ENCODE results near the gene RALY. TPM values are rescaled to one million over a fixed set of nuclear protein-coding genes. Genes with fewer than 3 reads are reported as not detected.
"Not testable (repeated sequence)": the region's sequence is repeated elsewhere in the genome, so short reads cannot be mapped to it uniquely, and the experiment has no call there.

Gene RALY
- total RNA-seq, 1 donor from 2014 or later: 110 TPM

DNA sequence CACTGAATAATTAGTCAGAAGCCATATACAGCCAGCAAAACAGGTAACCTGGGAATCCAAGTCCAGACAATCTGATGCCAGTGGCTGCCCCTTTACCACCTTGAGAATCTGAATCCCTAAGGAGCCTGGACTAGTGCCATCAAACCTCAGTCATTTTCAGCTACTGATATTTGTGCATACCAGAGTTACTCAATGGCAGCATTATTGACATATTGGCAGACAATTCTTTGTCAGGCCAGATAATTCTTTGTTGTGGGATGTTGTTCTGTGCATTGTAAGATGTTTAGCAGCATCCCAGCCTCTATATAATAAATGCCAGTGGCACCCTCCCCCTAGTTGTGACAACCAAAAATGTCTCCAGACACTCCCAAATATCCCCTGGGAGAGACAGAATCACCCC lies 121.5 kb downstream of the RALY start:
- no peak for DNase-seq (ENCODE audit: low spot score)
- intact Hi-C loops (cut with DNase I): no loop called here

DNA sequence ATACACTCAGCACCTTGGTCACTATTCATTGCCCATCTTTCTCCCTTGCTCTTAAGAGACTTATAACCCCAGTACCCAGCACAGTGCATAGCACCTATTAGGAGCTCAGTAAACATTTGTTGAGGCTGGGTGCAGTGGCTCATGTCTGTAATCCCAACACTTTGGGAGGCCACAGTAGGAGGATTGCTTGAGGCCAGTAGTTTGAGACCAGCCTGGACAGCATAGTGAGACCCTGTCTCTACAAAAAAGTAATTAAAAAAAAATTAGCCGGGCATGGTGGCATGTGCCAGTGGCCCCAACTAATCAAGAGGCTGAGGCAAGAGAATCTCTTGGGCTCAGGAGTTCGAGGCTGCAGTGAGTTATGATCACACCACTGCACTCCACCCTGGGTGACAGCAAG lies 126.5 kb downstream of the RALY start:
- no peak for DNase-seq (ENCODE audit: low spot score)
- intact Hi-C loops (cut with DNase I): no loop called here

DNA sequence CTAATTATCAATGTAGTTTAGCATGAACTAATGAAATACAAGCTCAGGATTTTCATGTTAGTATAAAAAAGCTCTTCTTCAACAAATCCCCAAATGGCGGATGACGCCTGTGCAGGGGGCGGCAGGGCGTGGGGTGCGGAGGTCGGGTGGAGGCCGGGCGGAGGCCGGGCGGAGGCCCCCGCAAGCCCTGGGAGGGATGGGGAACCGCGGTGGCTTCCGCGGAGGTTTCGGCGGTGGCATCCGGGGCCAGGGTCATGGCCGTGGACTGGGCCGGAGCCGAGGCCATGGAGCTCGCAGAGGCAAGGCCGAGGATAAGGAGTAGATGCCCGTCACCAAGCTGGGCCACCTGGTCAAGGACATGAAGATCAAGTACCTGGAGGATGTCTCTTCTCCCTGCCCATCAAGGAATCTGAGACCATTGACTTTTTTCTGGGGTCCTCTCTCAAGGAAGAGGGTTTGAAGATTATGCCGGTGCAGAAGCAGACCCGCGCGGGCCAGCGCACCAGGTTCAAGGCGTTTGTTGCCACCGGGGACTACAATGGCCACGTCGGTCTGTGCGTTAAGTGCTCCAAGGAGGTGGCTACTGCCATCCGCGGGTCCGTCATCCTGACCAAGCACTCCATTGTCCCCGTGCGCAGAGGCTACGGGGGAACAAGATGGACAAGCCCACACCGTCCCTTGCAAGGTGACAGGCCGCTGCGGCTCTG lies 128.7 kb downstream of the RALY start:
- DNase-seq (ENCODE audit: low spot score): no peak
- intact Hi-C loops (cut with DNase I): no loop called here

DNA sequence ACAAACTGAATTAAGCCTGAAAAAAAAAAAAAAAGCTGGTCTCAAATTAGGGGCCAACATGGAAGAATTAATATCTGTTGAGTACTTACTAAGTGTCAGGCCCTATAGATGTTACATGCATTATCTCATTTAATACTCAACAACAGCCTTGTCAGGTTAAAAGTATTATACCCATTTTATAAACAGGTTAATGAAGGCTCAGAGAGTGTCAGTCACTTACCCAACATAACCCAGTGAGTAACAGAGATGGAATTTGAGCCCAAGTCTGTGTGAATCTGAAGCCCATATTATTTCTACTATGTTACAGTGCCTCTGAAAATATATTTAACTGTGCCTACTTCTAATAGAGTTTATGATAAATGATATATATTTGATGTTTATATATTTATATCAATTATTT lies 129.6 kb downstream of the RALY start:
- intact Hi-C loops (cut with DNase I): no loop called here
- DNase-seq (ENCODE audit: low spot score): no peak

DNA sequence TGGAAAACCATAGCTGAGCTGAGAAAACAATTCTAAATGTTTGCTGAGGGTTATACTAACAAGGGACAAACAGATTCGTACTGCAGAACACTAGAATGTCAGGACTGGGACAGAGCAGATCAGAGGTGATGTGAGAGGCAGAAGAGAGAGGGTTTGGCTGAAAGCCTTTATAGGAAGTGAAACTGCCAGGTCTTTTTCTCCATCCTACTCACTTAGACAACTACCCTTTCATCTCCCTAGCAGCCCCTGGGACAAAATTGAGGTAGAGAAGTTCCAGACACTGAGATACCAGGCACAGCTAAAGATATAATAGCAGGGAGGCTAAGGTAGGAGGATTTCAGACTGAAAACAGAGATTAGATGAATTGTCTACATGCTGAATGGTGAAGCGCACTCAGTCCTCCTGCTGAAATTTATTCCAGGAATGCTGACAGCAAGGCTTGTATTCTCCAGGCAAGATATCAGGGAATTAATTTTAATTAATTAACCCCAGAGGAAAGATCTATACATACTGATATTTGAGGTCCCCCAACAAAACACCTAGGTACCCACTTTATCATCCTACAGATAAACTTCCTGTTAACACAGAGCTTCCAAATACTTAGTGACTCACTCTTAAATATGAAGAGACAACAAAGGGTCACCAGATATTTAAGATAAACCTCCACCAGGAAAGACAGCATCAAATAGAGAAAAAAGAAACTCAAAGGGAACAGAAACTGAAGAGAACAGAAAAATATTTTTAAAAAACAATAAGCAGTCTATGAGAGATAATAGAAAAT lies 130.9 kb downstream of the RALY start:
- no peak for DNase-seq (ENCODE audit: low spot score)
- intact Hi-C loops (cut with DNase I): loop anchor here (5.0 kb wide), 1 partner anchor 262 kb away; no protein-coding TSS in a partner anchor

DNA sequence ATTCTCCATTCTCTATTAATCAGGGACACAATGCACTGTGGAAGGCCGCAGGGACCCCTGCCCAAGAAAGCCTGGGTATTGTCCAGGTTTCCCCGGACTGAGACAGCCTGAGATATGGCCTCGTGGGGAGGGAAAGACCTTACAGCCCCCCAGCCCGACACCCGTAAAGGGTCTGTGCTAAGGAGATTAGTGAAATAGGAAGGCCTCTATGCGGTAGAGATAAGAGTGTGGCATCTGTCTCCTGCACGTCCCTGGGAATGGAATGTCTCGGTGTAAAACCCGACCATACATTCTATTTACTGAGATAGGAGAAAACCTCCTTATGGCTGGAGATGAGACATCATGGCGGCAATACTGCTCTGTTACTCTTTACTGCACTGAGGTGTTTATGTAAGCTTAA lies 134.1 kb downstream of the RALY start:
- intact Hi-C loops (cut with DNase I): loop anchor here (5.0 kb wide), 1 partner anchor 265 kb away; no protein-coding TSS in a partner anchor
- no peak for DNase-seq (ENCODE audit: low spot score)

DNA sequence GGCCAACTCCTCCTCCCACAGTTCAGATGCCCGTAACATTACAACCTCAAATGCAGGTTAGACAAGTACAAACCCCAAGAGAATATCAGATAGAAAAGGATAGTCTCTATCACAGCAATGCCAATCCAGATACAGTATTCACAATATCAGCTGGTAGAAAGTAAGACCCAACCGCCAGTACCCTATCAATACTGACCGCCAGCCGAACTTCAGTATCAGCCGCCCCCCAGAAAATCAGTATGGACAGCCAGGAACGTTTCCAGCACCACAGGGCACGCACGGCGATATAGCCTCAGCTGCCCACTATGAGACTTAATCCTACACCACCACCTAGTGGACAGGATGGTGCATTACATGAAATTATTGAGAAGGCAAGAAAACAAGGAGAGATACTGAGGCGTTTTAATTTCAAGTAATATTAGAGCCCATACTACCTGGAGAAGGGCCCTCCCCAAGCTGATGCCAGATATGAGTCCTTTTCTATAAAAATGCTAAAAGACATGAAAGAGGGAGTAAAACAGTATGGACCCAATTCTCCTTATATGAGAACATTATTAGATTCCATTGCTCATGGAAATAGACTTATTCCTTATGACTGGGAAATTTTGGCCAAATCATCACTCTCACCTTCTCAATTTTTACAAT lies 135.9 kb downstream of the RALY start:
- no peak for DNase-seq (ENCODE audit: low spot score)

DNA sequence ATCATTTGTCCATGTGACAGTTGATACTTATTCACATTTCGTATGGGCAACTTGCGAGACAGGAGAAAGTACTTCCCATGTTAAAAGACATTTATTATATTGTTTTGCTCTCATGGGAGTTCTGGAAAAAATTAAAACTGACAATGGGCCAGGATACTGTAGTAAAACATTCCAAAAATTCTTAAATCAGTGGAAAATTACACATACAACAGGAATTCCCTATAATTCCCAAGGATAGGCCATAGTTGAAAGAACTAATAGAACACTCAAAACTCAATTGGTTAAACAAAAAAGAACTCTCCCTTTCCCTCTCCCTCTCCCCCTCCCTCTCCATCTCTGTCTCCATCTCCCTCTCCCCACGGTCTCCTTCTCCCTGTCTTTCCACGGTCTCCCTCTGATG lies 137.8 kb downstream of the RALY start:
- DNase-seq (ENCODE audit: low spot score): no peak
- intact Hi-C loops (cut with DNase I): loop anchor here (2.0 to 10.0 kb wide), 2 partner anchors 199 to 677 kb away; no protein-coding TSS in a partner anchor

More for the DNA sequence above, 135.9 kb downstream of the RALY start:
- intact Hi-C loops (cut with DNase I): loop anchor here (2.0 to 10.0 kb wide), 3 partner anchors 197 to 675 kb away; no protein-coding TSS in a partner anchor

DNA sequence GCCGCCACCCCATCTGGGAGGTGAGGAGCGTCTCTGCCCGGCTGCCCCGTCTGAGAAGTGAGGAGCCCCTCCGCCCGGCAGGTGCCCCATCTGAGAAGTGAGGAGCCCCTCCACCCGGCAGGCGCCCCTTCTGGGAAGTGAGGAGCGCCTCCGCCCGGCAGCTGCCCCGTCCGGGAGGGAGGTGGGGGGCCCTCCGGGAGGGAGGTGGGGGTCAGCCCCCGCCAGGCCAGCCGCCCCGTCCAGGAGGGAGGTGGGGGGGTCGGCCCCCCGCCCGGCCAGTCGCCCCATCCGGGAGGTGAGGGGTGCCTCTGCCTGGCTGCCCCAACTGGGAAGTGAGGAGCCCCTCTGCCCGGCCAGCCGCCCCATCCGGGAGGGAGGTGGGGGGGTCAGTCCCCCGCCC lies 138.8 kb downstream of the RALY start:
- intact Hi-C loops (cut with DNase I): loop anchor here (10.0 kb wide), 1 partner anchor 678 kb away; no protein-coding TSS in a partner anchor
- not testable (repeated sequence) for DNase-seq (ENCODE audit: low spot score)

DNA sequence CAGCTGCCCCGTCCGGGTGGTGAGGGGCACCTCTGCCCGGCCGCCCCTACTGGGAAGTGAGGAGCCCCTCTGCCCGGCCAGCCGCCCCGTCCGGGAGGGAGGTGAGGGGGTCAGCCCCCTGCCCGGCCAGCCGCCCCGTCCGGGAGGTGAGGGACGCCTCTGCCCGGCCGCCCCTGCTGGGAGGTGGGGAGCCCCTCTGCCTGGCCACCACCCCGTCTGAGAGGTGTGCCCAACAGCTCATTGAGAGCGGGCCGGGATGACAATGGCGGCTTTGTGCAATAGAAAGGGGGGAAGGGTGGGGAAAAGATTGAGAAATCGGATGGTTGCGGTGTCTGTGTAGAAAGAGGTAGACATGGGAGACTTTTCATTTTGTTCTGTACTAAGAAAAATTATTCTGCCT lies 139.2 kb downstream of the RALY start:
- intact Hi-C loops (cut with DNase I): loop anchor here (10.0 kb wide), 1 partner anchor 678 kb away; no protein-coding TSS in a partner anchor
- DNase-seq (ENCODE audit: low spot score): not testable (repeated sequence)

DNA sequence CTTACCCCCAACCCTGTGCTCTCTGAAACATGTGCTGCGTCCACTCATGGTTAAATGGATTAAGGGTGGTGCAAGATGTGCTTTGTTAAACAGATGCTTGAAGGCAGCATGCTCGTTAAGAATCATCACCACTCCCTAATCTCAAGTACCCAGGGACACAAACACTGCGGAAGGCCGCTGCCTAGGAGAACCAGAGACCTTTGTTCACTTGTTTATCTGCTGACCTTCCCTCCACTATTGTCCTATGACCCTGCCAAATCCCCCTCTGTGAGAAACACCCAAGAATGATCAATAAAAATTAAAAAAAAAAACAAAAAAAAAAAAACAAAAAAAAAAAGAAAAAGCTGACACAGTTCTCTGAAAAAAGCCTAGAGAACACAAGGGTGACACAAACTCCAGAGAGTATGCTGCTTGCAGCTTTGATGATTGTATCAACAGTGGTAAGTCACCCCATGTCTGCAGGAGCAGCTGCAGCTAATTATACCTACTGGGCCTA lies 139.7 kb downstream of the RALY start:
- not testable (repeated sequence) for DNase-seq (ENCODE audit: low spot score)
- intact Hi-C loops (cut with DNase I): loop anchor here (10.0 kb wide), 1 partner anchor 679 kb away; no protein-coding TSS in a partner anchor

Small RNAs within 50 kb of the gene (microRNA-seq; reads per million reads assigned to microRNA genes)
- gene MIR4755: not detected

Other genes starting within 250 kb of the RALY start
- gene CHMP4B, start 182.6 kb upstream of the RALY start, total RNA-seq: 101 TPM
- 38.3 TPM for gene EIF2S2, start 118.3 kb downstream of the RALY start, total RNA-seq
- 10.5 TPM for gene ASIP, start 247.5 kb downstream of the RALY start, total RNA-seq